Stimulated activated CD8-positive, alpha-beta memory T cell treated with anti-CD3 and anti-CD28 coated beads, Interleukin-4, amount 100 ng/mL, for 48 hours (primary cell): ENCODE measurements around the gene LRP5.
"Not testable (repeated sequence)": the region's sequence is repeated elsewhere in the genome, so short reads cannot be mapped to it uniquely, and the experiment has no call there.

ENCODE experiments used
- DNase-seq: peaks from one replicate; pipeline ENCODE4 v3.0.0-alpha.2; 2020

LRP5 gene

DNA sequence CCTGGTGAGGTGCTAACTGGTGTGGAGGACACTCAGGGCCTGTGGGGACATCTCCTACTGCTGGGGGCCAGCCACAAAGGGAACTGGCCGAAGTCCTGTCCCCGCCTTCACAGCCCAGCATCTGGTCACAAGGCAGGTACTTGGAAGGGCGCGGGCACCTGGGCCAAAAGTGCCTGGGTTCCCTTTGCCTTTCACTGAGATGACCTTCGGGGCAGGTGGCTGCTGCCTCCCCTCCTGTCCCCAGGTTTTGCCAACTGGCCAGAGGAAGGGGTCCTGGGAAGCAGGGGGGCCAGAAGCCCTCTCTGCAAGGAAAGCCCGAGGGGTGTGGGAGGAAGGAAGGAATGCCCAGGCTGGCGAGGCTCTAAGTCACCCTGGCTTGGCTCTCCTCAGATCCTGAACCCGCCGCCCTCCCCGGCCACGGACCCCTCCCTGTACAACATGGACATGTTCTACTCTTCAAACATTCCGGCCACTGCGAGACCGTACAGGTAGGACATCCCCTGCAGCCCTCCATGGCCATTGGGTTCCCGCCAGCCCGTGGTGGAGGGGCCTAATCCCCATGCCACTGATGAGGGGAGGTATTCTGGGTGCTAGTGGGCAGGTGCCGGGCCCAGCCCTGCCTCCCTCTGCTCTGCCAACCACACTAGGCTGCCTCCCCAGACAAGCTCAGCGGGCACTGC is 133.8 kb downstream of the LRP5 start:
- no peak for DNase-seq

DNA sequence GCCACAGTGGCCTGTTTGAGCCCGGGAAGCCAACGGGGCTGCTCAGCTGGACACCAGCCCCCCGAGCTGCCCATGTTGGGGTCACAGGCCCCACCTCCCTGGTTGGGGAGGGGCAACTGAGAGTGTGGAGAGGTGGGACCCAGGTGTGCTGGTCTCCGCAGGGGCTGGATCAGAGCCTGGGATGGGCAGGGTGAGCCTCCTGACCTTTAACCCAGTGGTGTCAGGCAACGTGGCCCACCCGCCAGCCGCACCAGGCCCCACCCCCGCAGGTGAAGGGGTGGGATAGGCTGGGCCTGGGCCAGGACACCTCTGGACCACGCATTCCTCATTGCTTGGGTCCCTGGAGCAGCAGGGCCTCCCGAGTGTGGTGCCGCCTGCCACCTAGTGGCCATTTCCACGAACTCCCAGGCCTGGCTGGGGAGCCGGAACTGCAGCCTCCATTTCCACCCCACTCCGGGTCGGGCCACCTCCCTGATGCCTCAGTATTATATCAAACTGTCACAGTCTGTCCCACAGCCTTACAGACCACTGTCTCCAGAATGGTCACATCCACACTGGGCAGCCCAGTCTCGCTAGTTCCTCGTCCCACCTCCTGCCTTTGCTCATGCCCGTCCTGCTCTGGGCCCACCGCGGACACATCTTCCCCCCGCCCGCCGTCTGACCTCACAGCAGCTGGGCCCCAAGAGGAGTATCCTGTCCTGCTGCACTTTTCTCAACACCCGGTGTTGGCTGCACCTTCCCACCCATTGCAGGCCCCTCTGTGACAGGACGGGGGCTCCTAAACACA is 134.8 kb downstream of the LRP5 start:
- peak; percentile 87 for DNase-seq

DNA sequence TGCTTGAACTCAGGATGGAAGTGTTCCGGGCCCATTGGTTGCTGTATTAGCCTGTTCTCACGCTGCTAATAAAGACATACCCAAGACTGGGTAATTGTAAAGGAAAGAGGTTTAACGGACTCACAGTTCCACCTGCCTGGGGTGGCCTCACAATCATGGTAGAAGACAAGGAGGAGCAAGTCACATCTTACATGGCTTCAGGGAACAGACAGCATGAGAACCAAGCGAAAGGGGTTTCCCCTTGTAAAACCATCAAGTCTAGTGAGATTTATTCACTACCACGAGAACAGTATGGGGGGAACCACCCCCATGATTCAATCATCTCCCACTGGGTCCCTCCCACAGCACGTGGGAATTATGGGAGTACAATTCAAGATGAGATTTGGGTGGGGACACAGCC is 135.5 kb downstream of the LRP5 start:
- DNase-seq = not testable (repeated sequence)

DNA sequence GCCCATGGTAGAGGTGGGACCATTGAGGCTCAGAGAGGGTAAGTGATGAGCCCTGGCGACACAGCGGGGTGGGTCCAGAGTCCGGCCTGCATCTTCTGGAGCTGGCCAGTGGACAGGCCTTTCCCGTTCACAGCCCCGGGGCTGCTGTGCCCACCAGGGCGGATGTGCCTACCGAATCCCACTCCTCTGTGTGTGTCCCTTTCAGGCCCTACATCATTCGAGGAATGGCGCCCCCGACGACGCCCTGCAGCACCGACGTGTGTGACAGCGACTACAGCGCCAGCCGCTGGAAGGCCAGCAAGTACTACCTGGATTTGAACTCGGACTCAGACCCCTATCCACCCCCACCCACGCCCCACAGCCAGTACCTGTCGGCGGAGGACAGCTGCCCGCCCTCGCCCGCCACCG is 136.2 kb downstream of the LRP5 start:
- no peak for DNase-seq

DNA sequence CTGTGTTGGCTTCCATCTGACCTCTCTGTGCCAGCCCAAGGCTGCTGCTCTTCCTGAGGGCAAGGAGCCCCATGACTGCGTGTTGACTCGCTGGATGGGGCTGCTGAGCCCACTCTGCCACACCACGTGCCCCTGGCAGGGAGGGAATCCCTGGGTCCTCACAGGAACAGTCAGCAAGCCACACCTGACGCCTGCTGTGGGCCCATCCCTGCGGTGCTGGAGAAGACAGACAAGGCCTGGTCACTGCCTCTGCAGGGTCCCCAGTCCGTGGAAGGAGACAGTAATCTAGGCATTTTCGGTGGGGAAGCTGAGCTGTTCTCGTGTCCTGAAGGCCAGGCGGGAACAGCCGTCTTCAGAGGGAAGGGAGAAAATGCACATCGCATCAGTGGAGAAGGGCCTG is 137.6 kb downstream of the LRP5 start:
- no peak for DNase-seq

DNA sequence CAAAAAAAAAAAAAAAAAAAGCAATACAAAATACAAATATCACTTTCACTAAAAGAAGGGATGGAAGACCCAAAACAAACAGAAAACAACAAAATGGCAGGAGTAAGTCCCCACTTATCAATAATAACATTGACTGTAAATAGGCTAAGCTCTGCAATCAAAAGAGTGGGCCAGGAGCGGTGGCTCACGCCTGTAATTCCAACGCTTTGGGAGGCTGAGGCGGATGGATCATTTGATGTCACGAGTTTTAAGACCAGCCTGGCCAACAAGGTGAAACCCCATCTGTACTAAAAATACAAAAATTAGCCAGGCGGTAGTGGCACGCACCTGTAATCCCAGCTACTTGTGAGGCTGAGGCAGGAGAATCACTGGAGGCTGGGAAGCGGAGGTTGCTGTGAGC is 138.3 kb downstream of the LRP5 start:
- no peak for DNase-seq

DNA sequence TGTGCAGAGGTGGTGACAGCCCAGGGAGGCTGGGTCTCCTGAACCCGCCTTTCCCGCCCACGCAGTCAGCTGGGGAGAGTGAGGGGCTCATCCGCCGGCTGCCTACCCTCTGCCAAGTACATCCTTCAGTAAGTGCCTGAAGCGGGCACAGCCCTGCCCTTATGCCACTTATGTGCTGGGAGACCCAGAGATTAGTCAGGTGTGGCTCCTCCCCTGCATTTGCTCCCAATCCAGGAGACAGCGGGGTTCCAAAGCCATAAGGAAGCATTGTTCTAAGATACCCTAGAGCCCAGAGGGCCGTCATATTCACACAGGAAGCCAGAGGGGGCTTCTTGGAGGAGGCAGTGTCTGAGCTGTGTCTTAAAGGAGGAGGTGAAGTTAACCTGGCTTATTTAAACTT is 142.4 kb downstream of the LRP5 start:
- DNase-seq = no peak

DNA sequence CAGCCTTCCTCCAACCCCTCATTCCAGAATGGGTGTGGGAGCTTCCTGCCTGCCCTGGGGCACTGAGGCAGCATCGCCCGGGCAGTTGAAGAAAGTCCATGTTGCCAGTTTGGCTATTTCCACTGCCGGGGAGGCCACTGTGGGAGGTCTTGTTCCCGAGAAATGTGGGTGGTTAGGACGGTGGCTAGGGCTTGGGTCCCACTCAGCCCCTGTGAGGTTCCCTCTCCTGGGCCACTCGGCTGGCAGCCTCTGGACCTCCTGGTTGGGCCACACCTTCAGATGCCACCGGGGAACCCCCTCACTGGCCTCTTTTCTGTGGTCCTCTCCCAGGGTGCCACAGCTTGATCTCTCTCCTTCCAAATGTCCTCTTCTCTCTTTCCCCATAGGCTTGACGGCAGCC is 143.1 kb downstream of the LRP5 start:
- DNase-seq = no peak

DNA sequence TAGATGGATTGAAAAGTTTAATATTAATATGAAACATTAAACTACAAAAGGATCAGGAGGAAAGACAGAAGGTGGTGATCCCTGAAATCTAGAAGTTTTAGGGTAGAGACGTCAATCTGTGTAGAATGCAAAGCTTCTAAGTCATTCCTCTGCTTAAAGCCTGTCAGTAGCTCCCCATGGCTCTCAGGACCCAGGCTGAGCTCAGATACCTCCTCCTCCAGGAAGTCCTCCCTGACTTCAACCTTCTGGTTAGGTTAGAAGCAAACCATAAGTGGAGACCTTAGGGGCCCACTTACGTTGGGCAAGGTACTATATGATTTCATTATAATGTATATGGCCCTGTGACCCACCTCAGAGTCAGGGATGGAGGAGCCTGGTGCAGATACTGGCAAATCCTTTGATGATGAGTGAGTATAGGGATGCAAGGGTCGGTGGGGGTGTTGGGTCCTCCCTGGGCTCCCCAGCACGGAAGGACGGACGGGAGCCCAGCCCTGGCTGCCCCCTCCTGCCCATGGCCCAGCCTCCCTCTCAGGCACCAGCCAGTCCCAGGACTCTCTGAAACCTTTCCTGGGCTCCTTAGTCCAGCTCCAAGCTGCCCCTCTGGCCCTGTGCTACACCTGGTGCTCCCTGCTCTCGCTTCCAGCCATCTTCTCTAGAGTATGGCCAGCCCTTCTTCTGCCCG is 145.0 kb downstream of the LRP5 start:
- no peak for DNase-seq

DNA sequence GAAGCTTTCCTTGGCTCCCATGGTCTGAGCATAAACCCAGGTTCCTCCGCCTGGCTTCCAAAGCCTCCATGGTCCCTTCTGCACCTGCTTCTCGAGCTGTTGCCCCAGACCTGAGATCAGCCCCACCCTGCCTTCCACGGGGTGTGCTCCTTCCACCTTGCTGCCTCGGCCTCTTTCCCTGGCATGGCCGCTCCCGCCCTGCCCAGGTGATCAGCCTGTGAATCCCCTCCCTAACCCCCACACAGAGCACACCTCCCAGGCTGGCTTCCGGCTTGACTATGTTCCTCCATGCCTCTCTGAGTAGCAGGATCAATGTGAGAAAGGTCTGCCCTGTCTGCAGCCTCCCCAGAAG is 145.5 kb downstream of the LRP5 start:
- no peak for DNase-seq

DNA sequence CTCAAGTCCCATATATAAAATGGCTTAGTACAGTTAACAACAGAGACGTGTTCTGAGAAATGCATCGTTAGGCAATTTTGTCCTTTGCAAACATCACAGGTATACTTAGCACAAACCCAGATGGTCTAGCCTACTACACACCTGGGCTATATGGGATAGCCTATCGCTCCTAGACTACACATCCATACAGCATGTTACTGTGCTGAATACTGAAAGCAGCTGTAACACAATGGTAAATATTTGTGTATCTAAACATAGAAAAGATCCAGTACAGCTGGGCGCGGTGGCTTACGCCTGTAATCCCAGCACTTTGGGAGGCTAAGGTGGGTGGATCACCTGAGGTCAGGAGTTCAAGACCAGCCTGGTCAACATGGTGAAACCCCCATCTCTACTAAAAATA is 145.9 kb downstream of the LRP5 start:
- DNase-seq = not testable (repeated sequence)

DNA sequence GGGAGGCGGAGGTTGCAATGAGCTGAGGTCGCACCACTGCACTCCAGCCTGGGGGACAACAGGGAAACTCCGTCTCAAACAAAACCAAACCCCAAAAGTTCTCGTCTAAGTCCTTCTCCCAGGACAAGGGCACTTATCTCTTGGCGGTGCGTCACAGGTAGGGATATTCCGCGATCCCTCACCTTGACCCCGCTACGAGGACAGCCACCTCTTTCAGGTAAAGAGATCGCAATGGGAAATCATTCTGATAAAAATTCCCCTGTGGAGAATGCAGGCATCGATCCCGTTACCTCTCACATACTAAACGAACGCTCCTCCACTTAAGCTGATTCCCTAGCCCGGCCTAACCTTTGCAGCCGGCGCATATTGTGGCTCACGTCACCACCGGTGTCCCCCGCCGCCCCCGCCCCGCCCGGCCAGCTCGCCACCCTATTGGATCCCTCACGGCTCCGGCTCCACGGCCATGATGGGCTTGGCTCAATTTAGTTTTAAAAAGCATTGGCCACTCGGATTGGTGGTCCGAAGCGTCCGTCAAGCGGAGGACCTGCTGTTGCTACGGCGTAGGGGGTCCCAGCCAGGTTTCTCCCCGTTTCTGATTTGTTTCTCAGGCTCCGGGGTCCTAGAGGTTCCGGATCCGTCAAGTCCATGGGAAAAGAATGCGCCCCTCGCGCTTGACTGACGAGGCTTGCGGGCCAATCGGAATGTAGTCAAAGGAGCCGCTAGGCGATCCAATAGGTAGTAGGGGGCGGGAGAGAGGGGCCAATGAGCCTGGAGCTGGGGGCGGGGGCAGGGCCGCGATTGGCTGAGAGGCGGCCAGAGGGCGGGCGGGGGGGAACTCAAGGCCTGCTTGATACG is 147.7 kb downstream of the LRP5 start:
- peak; percentile 98 for DNase-seq

DNA sequence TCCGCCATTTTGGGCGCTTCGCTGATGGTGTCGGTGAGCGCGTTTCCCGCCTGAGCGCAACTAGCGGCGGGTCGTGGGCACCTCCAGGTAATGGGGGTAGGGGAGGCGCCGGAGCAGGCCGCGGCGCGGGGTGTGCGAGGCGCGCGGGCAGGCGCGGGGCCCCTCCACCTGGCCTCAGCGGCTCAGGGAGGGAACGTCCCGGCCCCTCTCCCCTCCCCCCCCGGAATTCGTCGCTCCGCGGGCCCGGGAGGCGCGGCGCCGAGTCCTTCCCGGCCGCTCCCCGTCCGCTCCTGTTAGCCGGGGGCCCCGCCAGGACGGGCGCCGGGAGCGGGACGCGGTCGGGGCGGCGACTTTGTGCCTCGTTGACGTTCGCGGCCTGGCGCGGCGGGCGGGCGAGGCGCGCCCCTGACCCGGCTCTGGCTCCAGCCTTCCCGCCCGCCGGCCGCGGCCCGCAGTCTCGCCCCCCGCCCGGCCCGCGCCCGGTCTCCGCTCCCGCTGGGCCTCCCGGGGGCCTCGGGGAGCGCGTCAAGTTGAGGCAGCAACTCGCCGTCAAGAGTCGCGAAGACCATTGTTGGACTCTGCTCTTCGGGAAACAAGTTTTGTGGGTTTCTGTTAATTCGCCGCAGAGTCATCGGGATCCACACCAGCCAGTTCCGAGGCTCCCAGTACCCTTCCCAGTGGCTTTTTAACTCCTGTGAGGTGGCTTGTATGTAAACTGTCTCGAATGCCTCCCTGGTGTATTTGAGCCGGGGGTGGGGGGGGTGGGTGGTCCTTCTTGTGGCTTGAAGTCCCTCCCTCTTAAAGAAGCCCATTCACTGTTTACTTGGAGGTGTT is 148.6 kb downstream of the LRP5 start, which contains the start of gene PPP6R3:
Gene PPP6R3, plus strand, starts transcription at position 12 of the 834 bp plus-strand sequence. CDS start 76,913 bp downstream, outside the sequence.
- DNase-seq = no peak

DNA sequence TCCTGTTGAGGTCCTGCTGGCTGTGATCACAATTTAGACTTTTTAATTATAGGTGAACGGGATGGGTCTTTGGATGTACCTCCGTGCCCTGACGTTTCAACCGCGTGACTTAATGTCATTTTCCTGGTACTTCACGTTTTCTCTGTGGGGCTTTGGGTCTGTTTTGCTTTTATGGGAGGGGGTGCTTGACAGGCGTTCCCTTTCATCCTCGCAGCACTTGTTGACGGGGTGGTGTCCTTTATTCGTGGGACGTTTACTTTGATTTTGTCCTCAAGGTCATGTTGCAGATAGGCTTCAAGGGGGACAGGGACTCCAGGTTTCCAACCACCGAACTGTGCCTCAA is 149.2 kb downstream of the LRP5 start:
- no peak for DNase-seq

DNA sequence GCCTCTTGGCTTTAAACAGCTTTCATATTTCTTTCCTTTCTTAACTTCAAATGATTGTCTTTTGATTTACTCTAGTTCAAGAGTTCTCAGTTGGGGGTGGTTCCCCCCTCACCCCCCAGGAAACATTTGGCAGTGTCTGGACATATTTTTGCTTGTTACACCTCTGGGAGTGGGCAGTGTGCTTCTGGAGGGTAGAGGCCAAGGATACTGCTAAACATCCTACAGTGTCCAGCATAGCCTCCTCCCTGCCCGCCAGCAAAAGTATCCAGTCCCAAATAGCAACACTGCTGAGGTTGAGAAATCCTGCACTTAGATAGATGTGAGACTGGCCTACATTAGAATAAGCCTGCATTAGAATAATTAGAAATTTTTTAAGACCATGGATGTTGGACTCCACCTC is 151.3 kb downstream of the LRP5 start:
- DNase-seq = no peak

DNA sequence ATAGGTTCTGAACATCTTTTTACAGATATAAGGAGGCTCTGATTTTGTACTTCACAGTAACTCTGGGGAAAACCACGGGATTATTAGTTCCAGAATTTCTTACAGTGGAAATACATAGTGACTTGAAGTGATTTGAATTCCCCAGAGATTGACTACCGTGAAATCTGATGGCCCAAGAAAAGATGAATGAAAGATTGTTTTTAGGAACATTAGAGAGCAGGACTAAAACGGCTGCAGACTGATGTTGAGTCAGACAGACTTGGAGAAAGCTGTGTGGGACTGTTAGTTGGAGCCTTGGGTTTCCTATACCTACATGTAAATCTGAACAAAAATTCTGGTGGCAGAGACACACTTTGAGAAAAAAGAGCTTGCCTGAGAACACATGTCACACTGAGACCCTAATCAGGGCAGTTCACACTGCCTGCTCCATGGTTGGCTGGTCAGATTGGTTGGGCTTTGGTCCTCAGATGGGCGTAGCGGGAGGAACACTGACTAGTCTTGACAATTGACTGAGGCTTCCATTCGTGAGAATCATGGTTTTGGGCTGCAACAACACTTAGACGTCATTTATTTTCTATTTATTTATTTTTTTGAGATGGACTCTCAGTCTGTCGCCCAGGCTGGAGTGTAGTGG is 154.9 kb downstream of the LRP5 start:
- no peak for DNase-seq

DNA sequence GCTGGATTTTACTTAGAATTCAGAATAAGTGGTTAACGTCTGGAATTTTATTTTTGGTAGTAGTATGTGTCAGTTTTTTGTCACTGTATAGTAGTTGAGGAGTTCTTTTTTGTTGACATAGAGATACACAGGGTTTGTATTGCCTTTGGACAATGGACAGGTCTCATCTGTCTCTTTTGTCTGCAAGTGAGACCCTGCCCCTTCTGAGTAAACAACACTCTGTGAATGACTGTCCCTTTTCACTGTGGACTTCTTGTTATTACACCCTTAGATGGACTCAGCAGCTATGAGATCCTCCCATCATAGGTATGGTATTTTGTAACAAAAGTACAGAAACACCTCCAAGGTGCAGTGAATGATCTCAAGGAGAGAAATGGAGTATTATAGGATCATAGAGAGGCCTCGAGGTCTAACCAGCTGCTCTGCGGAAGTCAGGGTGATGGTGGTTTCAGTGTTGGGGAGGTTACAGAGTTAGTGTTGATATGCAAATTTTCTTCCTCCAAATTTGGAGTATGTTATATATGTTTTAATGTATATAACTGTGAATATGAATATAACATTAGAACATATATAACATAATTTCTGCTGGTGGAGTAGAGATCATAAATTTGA is 155.9 kb downstream of the LRP5 start:
- DNase-seq = no peak

DNA sequence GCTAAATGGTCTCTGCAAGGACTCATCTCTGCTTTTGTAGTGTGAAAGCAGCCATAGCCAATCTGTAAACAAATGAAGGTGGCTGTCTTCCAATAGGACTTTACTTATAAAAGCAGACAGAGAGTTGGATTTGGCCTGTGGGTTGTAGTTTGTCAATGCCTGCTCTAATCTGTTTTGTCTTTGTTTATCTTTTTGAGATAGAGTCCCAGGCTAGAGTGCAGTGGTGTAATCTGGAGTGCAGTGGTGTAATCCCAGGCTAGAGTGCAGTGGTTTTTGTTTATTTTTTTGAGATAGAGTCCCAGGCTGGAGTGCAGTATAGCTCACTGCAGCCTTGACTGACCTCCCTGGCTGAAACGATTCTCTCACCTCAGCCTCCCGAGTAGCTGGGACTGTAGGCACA is 156.7 kb downstream of the LRP5 start:
- no peak for DNase-seq

DNA sequence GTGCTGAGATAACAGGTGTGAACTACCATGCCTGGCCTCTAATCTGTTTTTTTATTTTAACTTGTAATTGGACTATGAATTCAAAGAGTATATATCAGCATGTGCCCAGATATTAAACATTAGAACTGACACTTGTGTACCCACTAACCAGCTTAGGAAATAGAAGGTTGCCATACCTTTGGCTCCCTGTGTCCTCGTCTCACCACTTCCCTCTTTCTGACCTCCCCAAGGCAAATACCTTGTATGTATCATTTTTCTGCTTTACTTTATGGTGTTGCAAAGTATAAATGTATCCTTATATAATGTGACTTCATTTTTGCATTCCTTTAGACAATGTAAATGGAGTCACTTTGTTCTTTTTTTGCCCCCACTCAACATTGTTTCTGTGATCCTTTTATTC is 157.3 kb downstream of the LRP5 start:
- DNase-seq = no peak

DNA sequence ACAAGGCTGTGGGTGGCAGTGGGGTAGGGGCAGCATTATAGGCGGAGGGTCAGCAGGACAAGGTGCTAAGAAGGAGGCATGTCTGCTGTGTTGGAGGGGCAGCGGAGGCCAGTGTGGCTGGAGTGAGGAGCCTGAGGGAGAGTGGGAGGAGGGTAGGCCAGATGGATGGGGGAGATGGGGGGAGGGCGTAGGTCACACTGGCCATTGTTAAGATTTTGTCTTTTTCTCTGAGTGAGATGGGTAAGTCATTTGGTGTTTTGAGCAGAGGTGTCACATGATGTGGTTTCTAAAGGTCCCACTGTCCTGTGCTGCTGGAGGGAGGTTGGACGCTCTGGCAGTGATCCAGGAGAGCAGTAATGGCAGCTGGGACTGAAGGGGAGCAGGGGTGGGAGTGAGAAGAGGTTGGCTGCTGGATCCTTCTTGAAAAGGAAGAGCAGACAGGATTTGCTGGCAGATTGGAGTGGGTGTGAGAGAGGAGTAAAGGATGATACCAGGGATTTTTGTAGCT is 158.0 kb downstream of the LRP5 start:
- no peak for DNase-seq
